Measurements from ENCODE around the gene IGF1.

IGF1 gene

GRCh38 chr12:102496591-102496990 is 16.2 kb upstream of the IGF1 start:
- DNase-seq: no peak

GRCh38 chr12:102487226-102487625 is 6.9 kb upstream of the IGF1 start:
- DNase-seq: no peak

GRCh38 chr12:102486153-102486552 is 5.8 kb upstream of the IGF1 start:
- no peak for DNase-seq

- peak; percentile 60 for DNase-seq
These were observed 4.1 kb upstream of the IGF1 start for GRCh38 chr12:102484428-102484958.

GRCh38 chr12:102484017-102484416 is 3.7 kb upstream of the IGF1 start:
- DNase-seq: no peak

- no peak for DNase-seq
These were observed 3.1 kb upstream of the IGF1 start for GRCh38 chr12:102483466-102483865.

GRCh38 chr12:102481705-102482425 is 1.5 kb upstream of the IGF1 start:
- no peak for DNase-seq

- DNase-seq: no peak
These were observed 424 bp downstream of the IGF1 start for GRCh38 chr12:102479939-102480338.

GRCh38 chr12:102479099-102479885 is 1.1 kb downstream of the IGF1 start:
- no peak for DNase-seq

- no peak for DNase-seq
These were observed 1.8 kb downstream of the IGF1 start for GRCh38 chr12:102478405-102479098.

- DNase-seq: no peak
These were observed 5.0 kb downstream of the IGF1 start for GRCh38 chr12:102475355-102475754.

GRCh38 chr12:102474438-102475064 is 5.8 kb downstream of the IGF1 start:
- DNase-seq: no peak

GRCh38 chr12:102472496-102472895 is 7.9 kb downstream of the IGF1 start:
- no peak for DNase-seq

- DNase-seq: no peak
These were observed 8.8 kb downstream of the IGF1 start for GRCh38 chr12:102471556-102471955.

GRCh38 chr12:102470945-102471344 is 9.4 kb downstream of the IGF1 start:
- no peak for DNase-seq

GRCh38 chr12:102468261-102468915 is 12.0 kb downstream of the IGF1 start:
- no peak for DNase-seq

GRCh38 chr12:102465762-102466560 is 14.4 kb downstream of the IGF1 start:
- no peak for DNase-seq

- no peak for DNase-seq
These were observed 16.6 kb downstream of the IGF1 start for GRCh38 chr12:102463659-102464249.

- DNase-seq: no peak
These were observed 17.4 kb downstream of the IGF1 start for GRCh38 chr12:102462795-102463465.

- no peak for DNase-seq
These were observed 18.0 kb downstream of the IGF1 start for GRCh38 chr12:102462386-102462785.

GRCh38 chr12:102461501-102461900 is 18.9 kb downstream of the IGF1 start:
- DNase-seq: no peak
